Lung (tissue), 12 donors: ENCODE data around the gene VPS72. TPM values are rescaled to one million over a fixed set of nuclear protein-coding genes. Genes with fewer than 3 reads are reported as not detected.
A peak's percentile ranks its signal among the peaks of the same experiment; 100 is the strongest.

Source experiments
- ATAC-seq: fragments of 200-7000 bp; cut with Tn5 transposase; one replicate; pipeline ENCODE4 v1.9.1; 2020; ENCODE audit warnings: moderate number of reproducible peaks; ENCODE audit not compliant: insufficient read depth, low FRiP score
- DNase-seq, 3 donors: peaks; one replicate each; pipeline ENCODE4 v3.0.0-alpha.2; 2013 to 2017
- H3K27ac ChIP-seq, 2 donors: one replicate each; pipeline ENCODE4 v1.5.1; 2013; ENCODE audit warnings: mild to moderate bottlenecking in 2 of 2, moderate library complexity in 2 of 2, control low read depth in 1 of 2, inconsistent platforms in 1 of 2, low read depth in 1 of 2, low read length in 1 of 2
- H3K27me3 ChIP-seq, 3 donors: one replicate each; pipeline ENCODE4 v1.5.1; 2013; ENCODE audit warnings: low read length in 2 of 3; ENCODE audit not compliant: control insufficient read depth in 3 of 3, insufficient read depth in 3 of 3
- H3K36me3 ChIP-seq, 4 donors: one replicate each; pipeline ENCODE4 v1.5.1; 2013; ENCODE audit warnings: low read length in 4 of 4, mild to moderate bottlenecking in 1 of 4, moderate library complexity in 1 of 4; ENCODE audit not compliant: control insufficient read depth in 4 of 4, insufficient read depth in 4 of 4
- H3K4me1 ChIP-seq, 5 donors: one replicate each; pipeline ENCODE4 v1.5.1; 2013; ENCODE audit warnings: low read length in 5 of 5, mild to moderate bottlenecking in 2 of 5, moderate library complexity in 1 of 5; ENCODE audit not compliant: control insufficient read depth in 5 of 5, insufficient read depth in 5 of 5
- H3K4me3 ChIP-seq: one replicate; pipeline ENCODE4 v1.5.1; 2013; ENCODE audit warnings: mild to moderate bottlenecking, control low read depth, moderate library complexity
- H3K9ac ChIP-seq, 2 donors: one replicate each; pipeline ENCODE4 v1.5.1; 2013; ENCODE audit warnings: low read length in 2 of 2, control low read depth in 1 of 2; ENCODE audit not compliant: insufficient read depth in 1 of 2
- H3K9me3 ChIP-seq, 4 donors: one replicate each; pipeline ENCODE4 v1.5.1; 2013; ENCODE audit warnings: low read length in 3 of 4, mild to moderate bottlenecking in 1 of 4, moderate library complexity in 1 of 4; ENCODE audit not compliant: control insufficient read depth in 4 of 4, insufficient read depth in 3 of 4
- WGBS, 2 donors: extraction: QIAGEN DNeasy Blood & Tissue Kit; methylation state at CpG; one replicate each; pipeline ENCODE4 v1.1.7; 2013; 5-methylcytosine and 5-hydroxymethylcytosine counted together
- polyA plus RNA-seq, 2 donors: library from polyadenylated mRNA; stranded (reverse); fragments of 200-250 nt; gene quantifications; one replicate each; pipeline ENCODE4 v1.2.1, GENCODE V29; 2013
- total RNA-seq, 2 donors: library from RNA; depleted of rRNA in 1 of 2; stranded (reverse); fragments of >200 nt in 1 of 2; gene quantifications; one replicate each; pipeline ENCODE4 v1.2.1, GENCODE V29; 2014 to 2021
- TF ChIP-seq, protein P1 (sequence below): IDR thresholded peaks from 2 replicates; pipeline ENCODE4 v1.5.1; 2012; ENCODE audit warnings: mild to moderate bottlenecking; ENCODE audit errors: control extremely low read depth, extremely low read depth
- donor health status: control.
- donor health status: control.
- donor health status: Bipolar disorder and iron deficiency.
- donor health status: healthy.
- donor health status: DM: yes; HTN: yes; CAD: no.

The VPS72 gene
- total and polyA plus RNA-seq, 4 donors: 28.6 to 39.1 (median 30.8) TPM

- H3K4me3 ChIP-seq: peak overlapping the region; percentile 68
- H3K9me3 ChIP-seq: no peaks in the 10 kb centered on the region
- ATAC-seq: peak; percentile 12
- H3K27me3 ChIP-seq: no peaks in the 10 kb centered on the region
- peak overlapping the region; percentile 87 to 91 for H3K27ac ChIP-seq
- TF ChIP-seq, protein P1, sequence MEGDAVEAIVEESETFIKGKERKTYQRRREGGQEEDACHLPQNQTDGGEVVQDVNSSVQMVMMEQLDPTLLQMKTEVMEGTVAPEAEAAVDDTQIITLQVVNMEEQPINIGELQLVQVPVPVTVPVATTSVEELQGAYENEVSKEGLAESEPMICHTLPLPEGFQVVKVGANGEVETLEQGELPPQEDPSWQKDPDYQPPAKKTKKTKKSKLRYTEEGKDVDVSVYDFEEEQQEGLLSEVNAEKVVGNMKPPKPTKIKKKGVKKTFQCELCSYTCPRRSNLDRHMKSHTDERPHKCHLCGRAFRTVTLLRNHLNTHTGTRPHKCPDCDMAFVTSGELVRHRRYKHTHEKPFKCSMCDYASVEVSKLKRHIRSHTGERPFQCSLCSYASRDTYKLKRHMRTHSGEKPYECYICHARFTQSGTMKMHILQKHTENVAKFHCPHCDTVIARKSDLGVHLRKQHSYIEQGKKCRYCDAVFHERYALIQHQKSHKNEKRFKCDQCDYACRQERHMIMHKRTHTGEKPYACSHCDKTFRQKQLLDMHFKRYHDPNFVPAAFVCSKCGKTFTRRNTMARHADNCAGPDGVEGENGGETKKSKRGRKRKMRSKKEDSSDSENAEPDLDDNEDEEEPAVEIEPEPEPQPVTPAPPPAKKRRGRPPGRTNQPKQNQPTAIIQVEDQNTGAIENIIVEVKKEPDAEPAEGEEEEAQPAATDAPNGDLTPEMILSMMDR: no peak
- peak in 1 of 3 donors; percentile 50 for DNase-seq
- H3K4me1 ChIP-seq: peaks cover 6 to 20% (median 8%) of the 10 kb centered on the region in 5 donors
- peaks cover 10 to 23% (median 21%) of the 10 kb centered on the region in 4 donors for H3K36me3 ChIP-seq
- 31 to 54% methylated on average over 11 of the region's 11 CpGs for WGBS, 2 donors
- peak overlapping the region in 1 of 2 donors; percentile 63 for H3K9ac ChIP-seq
Measured at GRCh38 chr1:151164732-151165280, 25.2 kb downstream of the VPS72 start.

DNA sequence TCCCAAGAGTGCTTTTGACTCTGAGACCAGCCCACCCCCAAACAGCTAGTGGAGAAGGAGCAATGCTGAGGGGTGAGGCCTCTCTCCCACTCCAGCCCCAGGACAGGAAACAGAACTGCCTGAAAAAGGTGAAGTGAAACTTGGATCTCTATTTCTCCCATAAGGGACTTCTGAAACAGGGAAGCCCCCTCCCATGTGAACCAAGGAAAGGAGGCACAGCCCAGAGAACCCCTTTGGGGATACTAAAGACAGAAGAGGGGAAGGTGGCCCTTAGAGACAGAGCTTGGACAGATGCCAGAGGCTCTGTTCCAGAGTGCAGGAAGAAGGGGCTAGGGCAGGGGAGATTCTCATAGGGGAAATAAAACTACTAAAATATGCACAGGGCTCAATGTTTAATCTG, 30.6 kb downstream of the VPS72 start:
- Histone ChIP-seq H3K4me1 (peaks cover 0 to 5% (median 2%) of the 10 kb centered on the region in 5 donors), H3K36me3 (peaks cover 10 to 34% (median 24%) of the 10 kb centered on the region in 4 donors), H3K27ac (no peak overlapping the region), H3K9me3 (no peaks in the 10 kb centered on the region), H3K9ac (no peak overlapping the region), H3K27me3 (no peaks in the 10 kb centered on the region), H3K4me3 (no peak overlapping the region)
- TF ChIP-seq, protein P1: no peak
- DNase-seq: no peak
- ATAC-seq: no peak

DNA sequence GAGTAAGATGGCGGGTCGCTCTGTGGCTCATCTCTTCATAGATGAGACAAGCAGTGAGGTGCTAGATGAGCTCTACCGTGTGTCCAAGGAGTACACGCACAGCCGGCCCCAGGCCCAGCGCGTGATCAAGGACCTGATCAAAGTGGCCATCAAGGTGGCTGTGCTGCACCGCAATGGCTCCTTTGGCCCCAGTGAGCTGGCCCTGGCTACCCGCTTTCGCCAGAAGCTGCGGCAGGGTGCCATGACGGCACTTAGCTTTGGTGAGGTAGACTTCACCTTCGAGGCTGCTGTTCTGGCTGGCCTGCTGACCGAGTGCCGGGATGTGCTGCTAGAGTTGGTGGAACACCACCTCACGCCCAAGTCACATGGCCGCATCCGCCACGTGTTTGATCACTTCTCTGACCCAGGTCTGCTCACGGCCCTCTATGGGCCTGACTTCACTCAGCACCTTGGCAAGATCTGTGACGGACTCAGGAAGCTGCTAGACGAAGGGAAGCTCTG, 31.2 kb downstream of the VPS72 start:
- H3K4me1 ChIP-seq: peaks cover 0 to 2% (median 0%) of the 10 kb centered on the region in 5 donors
- peaks cover 10 to 32% (median 24%) of the 10 kb centered on the region in 4 donors for H3K36me3 ChIP-seq
- no peaks in the 10 kb centered on the region for H3K27me3 ChIP-seq
- no peak overlapping the region for H3K9ac ChIP-seq
- TF ChIP-seq, protein P1: no peak
- 85 to 86% methylated on average over 22 of the region's 22 CpGs for WGBS, 2 donors
- no peak overlapping the region for H3K4me3 ChIP-seq
- ATAC-seq (no peak), DNase-seq (no peak)
- H3K9me3 ChIP-seq: no peaks in the 10 kb centered on the region
- peak overlapping the region in 1 of 2 donors; percentile 17 for H3K27ac ChIP-seq
